ENCODE results near the gene KRTAP5-10. TPM values are rescaled to one million over a fixed set of nuclear protein-coding genes. Genes with fewer than 3 reads are reported as not detected.

Gene KRTAP5-10
- total and polyA plus RNA-seq, 9 of the 15 experiments (the other 6 are each of a cell fraction or from before 2014, with no cell fraction given), result not detected

DNA sequence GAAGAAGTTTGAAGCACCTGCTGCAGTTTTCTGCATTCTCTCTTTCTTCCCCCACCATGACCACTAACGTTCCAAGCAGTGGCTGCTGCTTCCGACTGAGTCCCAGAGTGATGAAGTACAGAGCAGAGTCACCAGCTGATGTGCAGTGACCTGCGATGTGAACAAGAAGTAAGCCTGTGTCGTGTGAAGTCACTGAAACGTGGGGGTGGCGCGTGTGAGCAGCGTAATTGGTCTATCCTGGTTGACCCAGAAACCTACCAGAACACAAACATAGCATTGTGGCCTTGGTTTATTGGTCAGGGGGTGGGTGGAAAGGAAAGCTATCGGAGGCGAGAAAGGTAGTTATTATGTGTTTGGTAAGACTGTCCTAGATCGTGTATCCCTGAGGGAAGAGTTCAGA lies 34.8 kb upstream of the KRTAP5-10 start:
- peaks cover 6 to 14% of the 10 kb centered on the region in 2 experiments; a peak in 3 of 5 replicates for H3K27me3 ChIP-seq (ENCODE audit: control insufficient read depth in 2 of 2, insufficient read depth in 2 of 2, low read length in 2 of 2)
- in situ Hi-C loops (cut with MboI), result no loop called here
- no peak overlapping the region for H3K9ac ChIP-seq (ENCODE audit: insufficient read depth in 1 of 2, low read depth in 2 of 2, low read length in 2 of 2)
- 0 out of 2 replicates have a peak overlapping the region, but pooled peaks have one; percentile 8 for H2AFZ ChIP-seq (ENCODE audit: low read depth, low read length)
- ATAC-seq (peak; percentile 41; the same call in 2 of the 3 replicates), DNase-seq (ENCODE audit: extremely low read depth in 1 of 4, low spot score in 3 of 4) (no peak), FAIRE-seq (no peak)
- no TSS peak for BruUV-seq (replicated peaks)
- no peaks in the 10 kb centered on the region for H3K9me1 ChIP-seq (ENCODE audit: control insufficient read depth, insufficient read depth, low read length)
- peaks cover 8 to 13% of the 10 kb centered on the region in 2 experiments; a peak in 3 of 5 replicates for H3K4me1 ChIP-seq (replicated peaks in 1 of 2; ENCODE audit: control insufficient read depth in 2 of 2, insufficient read depth in 2 of 2, low read length in 2 of 2)
- CTCF ChIA-PET (ENCODE audit: low intra/inter-chr PET ratio), result no interaction called here
- no peaks in the 10 kb centered on the region for H3K79me2 ChIP-seq (ENCODE audit: control insufficient read depth, insufficient read depth, low read length)
- intact Hi-C loops (cut with micrococcal nuclease), result loop anchor here (10.0 kb wide), 1 partner anchor 86 kb away; the partner anchor contains the start of gene DHCR7
- WGBS (ENCODE audit: insufficient coverage, low coverage, missing lambda C conversion rate), result 39% methylated on average over 10 of the region's 11 CpGs
- no peaks in the 10 kb centered on the region for H4K20me1 ChIP-seq (replicated peaks; ENCODE audit: control insufficient read depth, insufficient read depth, low read length)
- H3K36me3 ChIP-seq (ENCODE audit: control insufficient read depth, insufficient read depth, low read length), result no peaks in the 10 kb centered on the region
- no peak overlapping the region for H3K27ac ChIP-seq (ENCODE audit: extremely low read depth, low read depth, low read length)
- H3K4me3 ChIP-seq, result no peak overlapping the region
- no peaks in the 10 kb centered on the region for H3K9me3 ChIP-seq (replicated peaks; ENCODE audit: control insufficient read depth, insufficient read depth, low read depth, low read length)
- H3K4me2 ChIP-seq (ENCODE audit: insufficient read depth, low read length), result no peak overlapping the region
- POLR2A ChIA-PET, result no interaction called here
- TF ChIP-seq ZNF584 (CRISPR knock-in tag; IDR thresholded peaks at IDR 0.05; ENCODE audit: low read depth), result no peak
- TF ChIP-seq ARNT (IDR thresholded peaks at IDR 0.05), result no peak
- TF ChIP-seq ZFX (CRISPR knock-in tag; IDR thresholded peaks at IDR 0.05), result no peak
- no peak for TF ChIP-seq TBP (optimal IDR thresholded peaks at IDR 0.05; ENCODE audit: low read depth, low read length)
- TF ChIP-seq SMAD3 (CRISPR knock-in tag; conservative IDR thresholded peaks at IDR 0.05), result no peak
- no peak for TF ChIP-seq RFX7 (CRISPR knock-in tag; IDR thresholded peaks at IDR 0.05)
- TF ChIP-seq ADNP (tag; IDR thresholded peaks at IDR 0.05), result no peak
- no peak for TF ChIP-seq SIRT6 (IDR thresholded peaks at IDR 0.05; ENCODE audit: low read depth, low read length)
- TF ChIP-seq HNRNPUL1 (IDR thresholded peaks at IDR 0.05; ENCODE audit: low read length), result no peak
- no peak for TF ChIP-seq ZNF76 (CRISPR knock-in tag; IDR thresholded peaks at IDR 0.05; ENCODE audit: borderline replicate concordance)
- TF ChIP-seq SMARCE1 (IDR thresholded peaks at IDR 0.05), result no peak
- TF ChIP-seq ZMIZ1 (IDR thresholded peaks at IDR 0.05; ENCODE audit: low read depth in 2 of 2, low read length in 2 of 2), result no peak
- no peak for TF ChIP-seq SMARCB1 (IDR thresholded peaks at IDR 0.05; ENCODE audit: insufficient read length, low read depth)
- TF ChIP-seq BRD9 (IDR thresholded peaks at IDR 0.05; ENCODE audit: low read depth, partially characterized antibody), result no peak
- TF ChIP-seq ZNF408 (CRISPR knock-in tag; IDR thresholded peaks at IDR 0.05; ENCODE audit: low read depth), result no peak
- TF ChIP-seq SNRNP70 (optimal IDR thresholded peaks at IDR 0.05; ENCODE audit: low read depth, low read length), result no peak
- TF ChIP-seq TRIM25 (IDR thresholded peaks at IDR 0.05; ENCODE audit: borderline replicate concordance), result no peak
